HG02884 (cell line): ENCODE data around the gene PITX3.
"Not testable (repeated sequence)": the region's sequence is repeated elsewhere in the genome, so short reads cannot be mapped to it uniquely, and the experiment has no call there.

ENCODE experiments used
- ATAC-seq: cut with Tn5 transposase; IDR thresholded peaks from one replicate; pipeline ENCODE4 v1.9.1; 2021; ENCODE audit warnings: mild to moderate bottlenecking, moderate library complexity; ENCODE audit not compliant: unreplicated experiment

PITX3 gene

DNA sequence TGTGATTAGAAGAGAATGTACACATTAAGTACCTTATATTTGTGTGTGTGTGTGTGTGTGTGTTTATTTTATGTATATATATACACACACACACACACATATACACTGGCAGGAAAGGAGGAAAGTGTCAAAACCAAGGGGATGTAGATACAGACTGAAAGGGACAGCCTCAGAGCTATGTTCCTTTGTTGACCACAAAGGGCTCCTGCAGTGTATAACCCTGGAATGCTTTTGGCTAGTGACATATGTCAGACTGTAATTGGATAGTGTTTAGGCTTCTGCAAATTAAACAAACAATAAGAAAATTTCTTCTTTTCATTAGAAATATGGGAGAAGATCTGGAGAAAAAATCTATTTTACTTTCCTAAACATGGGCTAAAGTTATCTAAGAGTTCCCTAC, 19.9 kb upstream of the PITX3 start:
- no peak for ATAC-seq

DNA sequence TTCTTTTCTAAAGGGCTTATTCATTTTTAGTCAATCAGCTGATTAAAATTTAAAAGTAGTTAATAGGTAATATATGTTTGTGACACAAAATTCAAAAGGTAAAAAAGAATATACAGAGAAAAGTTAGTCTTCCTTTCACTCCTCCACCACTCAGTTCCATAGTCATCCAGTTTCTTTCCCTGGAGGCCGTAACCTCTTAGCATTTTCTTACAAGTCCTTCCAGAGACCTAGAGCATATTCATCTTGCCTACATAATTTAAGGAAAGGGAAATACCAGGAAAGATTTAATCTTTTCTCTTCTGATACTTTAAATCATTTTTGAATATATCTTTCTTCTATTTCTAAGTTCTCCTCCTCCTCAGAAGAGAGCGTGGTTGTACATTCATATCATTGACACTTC, 14.1 kb upstream of the PITX3 start:
- ATAC-seq, result no peak

DNA sequence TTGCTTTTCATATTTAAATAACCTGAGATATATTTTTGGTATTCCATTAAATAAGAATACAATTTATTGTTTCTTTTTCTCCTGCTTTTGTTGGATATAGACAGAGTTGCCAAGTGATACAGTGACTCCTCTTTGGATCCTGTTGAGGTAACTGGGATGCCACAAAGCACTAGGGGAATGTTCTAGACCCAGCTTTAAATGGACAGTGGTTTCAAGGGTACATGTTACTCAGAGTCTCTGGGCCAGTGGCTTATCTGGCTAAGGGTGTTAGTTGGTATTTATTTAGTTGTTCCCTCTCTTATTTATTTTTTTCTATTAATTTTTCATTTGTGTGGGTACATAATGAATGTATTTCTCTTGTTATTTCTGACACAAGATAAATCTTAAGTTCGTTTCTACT, 13.1 kb upstream of the PITX3 start:
- ATAC-seq, result no peak

DNA sequence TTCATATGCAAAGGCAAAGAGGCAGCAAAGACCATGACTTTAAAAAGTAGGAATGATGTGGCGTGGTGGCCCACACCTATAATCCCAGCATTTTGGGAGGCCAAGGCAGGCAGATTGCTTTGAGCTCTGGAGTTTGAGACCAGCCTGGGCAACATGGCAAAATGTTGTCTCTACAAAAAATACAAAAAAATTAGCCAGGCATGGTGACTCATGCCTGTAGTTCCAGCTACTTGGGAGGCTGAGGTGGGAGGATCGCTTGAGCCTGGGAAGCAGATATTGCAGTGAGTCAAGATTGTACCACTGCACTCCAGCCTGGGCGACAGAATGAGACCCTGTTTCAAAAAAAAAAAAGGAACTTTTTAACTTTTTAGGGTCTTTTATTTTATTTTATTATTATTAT, 11.2 kb upstream of the PITX3 start:
- not testable (repeated sequence) for ATAC-seq

DNA sequence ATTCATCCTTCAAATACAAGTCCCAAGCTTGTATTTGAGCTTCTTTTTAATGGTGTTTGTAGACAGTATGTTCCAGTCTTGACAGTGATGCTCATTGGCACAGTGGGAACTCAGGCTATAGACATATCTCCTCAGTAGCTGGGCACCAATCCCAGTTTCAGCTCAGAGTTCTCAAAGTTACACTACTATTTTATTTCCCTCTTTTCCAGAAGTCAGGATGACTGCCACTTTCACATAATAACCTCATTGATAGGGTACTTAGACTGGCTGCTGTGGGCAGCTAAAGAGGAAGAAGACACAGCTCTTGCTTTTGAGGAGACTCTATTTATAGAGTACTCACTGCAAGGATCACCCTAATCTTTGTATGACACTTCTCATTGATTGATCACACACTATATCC, 6.4 kb upstream of the PITX3 start:
- no peak for ATAC-seq

DNA sequence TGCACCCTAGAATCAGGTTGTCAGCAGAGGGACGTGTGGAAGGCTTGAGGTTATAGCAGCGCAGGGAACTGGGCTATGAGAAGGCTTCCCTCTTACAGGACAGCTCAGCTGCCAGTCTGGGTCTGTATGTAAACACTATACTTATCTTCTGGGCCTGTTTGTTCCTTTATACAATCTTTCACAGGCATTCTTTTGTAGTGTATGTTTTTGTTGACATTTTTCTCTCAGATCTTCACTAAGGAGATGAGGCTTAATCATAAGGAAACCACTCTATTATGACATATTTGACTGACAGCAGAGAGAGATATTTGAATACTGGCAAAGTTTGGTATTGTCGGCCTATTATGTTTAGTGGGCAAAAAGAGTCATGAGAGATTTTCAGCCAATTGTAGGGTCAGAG, 4.9 kb upstream of the PITX3 start:
- no peak for ATAC-seq

DNA sequence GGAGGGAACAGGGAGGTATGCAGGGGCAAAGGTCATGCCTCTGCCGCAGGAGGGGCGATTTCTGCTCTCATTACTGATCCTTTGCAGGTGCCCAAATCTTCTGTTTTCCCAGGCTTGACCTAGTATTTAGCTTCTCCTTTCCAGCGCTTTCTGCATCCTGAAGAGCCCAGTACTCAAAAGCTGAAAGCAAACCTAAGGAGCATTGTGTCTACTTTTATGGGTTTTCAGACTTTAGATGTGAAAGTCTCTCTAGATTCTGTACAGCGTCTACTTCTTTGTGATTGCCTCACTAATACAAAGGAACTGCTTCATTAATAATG, 4.6 kb upstream of the PITX3 start:
- no peak for ATAC-seq

DNA sequence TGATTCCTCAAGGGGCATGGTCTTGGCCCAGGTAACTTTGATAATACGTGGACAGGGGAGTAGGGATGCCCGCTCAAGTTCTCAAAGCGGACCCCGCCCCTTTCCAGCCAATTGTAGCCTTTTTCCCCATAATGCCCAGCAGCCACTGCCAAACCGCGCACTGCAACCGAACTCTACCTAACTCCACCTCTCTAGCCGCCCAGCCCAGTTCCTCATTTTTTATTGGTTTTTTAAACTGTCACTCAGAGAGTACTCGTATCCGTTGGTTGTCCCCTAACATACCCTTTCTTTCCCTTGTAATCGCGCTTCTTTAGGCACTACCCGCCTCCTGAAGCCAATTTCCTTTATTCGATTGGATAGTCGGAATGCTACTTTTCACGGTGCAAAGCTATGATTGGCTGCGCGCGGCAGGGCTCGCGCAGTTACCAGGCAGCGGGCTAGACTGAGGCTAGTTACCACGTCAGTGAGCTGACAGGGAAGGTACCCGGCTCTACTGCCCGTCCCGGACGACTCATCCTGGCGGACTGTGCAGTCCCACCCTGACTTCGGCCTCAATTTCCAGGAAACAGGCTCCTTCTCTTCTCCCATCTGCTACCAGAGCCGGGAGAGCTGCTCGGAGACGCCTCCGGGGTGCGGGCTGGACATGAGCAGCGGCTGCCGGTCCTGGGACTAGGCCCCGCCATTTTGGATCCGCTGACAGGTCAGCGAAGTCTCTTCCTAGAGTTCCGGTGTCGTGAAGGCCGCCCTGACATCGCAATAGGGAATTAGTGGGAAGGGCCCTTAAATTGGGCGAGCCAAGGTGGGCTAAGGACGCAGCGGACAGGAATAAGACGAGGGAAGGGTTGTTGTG, 4.0 kb upstream of the PITX3 start, which contains the start of gene GBF1:
Gene GBF1 (plus strand): TSS at position 451 of the 850 bp plus-strand sequence. CDS start 13,407 bp downstream, outside the sequence.
- ATAC-seq, result peak; percentile 90

DNA sequence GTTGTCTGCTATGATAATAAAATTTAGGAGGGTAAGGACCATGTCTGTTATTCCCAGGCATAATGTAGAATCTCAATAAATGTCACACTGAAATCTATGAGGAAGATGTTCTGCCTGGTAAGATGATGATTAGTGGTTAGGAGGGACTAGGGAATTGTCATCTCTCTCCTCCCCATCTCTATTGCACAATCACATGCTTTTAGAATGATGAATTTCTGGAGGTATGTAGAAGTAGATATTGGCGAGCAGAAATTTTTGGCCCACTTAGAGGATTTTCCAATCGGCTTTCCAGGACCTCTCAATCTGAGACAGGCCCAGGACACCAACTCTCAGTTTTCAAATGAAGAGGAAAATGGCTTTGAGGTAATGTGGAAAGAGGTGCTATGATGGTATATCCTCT, 2.0 kb upstream of the PITX3 start:
- no peak for ATAC-seq

DNA sequence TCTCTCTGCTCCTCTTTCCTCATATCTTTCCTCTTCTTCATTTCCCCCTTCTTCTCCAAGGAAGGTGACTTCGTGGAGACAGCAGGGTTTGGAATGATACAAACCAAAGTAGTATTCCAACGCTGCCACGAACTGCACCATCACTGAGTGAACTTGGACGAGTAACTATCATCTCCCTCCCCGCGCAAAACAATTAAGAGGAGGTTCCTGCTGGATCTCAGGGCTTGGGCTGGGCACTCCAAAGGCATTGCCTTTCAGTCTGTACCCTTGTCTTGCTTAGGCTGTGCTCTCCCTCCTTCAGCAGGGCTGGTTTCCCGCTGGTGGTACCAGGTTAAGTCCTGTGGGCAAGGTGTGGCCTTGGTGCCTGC, 790 bp upstream of the PITX3 start:
- no peak for ATAC-seq

DNA sequence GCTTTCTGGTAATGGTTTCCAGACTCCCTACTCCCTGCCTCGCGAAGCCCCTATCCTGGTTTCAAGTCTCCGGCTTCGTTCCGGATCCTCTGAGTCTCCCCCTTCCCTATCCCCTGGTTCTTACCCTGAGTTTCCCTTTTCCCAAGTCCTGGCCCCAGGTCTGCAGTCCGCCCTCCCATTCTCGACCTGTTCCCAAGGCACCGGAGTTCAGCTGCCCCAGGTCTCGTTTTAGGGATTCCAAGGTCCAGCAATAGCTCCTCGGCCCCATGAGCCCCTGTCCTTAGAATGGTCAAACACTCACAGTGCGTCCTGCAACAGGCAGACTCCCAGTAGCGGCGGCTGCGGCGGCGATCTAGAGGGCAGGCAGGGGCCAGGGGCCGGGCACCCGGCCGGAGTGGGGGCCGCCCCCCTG, 274 bp downstream of the PITX3 start:
- ATAC-seq, result no peak

DNA sequence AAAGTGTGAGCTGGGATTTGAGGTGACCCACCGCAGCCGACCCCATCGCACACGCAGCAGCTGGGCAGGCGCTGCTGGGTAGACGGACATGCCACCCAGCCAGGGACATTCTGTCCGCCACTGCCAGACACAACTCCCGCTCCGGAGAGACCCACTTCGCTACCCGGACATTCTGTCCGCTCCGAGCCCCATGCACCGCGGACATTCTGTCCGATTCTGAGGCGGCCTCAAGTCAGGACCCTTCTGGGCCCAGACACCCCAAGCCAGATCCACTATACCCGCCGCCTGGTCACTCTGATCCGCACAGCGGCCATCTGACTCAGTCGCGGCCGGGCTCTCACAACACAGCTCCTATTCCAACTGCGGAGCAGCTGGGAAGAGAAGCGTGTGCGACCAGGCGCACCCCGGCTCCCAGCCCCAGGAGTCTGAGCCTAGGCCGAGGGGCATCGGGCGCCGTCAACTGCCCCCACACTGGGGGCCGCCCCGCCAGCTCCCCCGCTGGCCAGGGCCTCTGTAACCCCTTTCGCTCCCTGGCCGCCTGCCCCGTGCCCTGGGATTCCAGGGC, 763 bp downstream of the PITX3 start:
- no peak for ATAC-seq

DNA sequence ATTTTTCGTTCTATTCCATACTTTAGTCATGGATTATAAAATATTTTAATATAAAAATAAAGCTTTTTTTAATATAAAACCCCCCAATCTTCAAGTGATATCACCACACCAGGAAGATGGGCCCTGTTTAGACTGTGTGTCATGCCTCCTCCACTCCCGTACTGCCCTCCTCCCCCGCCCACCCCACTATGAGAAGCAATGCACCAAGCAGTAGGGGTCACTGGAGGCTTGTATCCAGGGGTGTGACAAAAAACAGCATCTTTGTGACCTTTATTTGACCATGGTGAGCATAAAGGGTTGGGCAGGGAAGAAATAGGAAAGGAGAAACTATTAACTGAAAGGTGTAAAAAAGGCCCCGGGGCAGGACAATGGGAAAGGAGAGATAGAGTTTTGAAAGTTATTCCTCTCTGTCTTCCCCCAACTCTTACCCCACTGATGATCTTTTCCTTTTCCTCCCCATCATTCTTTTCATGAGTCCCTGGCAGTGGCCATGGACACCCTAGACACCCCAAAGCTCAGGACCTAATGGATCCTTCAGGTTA, 3.5 kb downstream of the PITX3 start:
- ATAC-seq, result no peak

DNA sequence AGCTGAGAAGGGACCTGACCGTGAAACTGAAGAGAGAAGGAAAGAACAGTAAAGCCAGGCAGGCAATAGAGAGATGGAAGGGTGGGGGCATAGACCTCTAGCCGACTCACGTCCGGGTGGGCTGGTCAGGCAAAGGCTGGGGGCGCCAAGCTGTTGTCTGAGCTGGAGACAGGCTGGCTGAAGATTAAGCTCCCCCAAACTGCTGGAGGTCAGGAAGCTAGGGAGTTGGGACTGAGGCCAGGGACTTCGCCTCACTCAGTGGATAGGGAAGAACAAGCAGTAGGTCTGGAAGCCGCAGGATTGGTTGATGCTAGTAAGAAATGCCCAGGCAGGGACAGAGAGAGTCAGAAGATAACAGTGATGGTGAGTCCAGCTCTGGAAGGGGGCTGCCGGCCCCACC, 5.3 kb downstream of the PITX3 start:
- ATAC-seq, result no peak

DNA sequence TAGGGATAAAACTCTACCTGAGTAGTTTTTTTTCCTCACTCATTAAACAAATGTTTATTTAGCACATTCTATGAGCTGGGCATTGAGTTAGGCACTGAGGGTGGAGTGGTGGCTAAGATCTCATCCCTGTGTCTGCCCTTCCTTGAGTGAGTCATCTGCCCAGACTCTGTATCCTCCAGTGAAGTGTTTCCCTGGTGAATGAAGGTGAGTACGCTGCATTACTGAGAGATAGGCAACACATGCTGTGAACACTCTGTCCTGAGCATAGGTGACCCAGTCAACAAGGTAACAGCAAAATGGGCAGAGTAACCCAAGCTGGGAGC, 5.8 kb downstream of the PITX3 start:
- no peak for ATAC-seq

DNA sequence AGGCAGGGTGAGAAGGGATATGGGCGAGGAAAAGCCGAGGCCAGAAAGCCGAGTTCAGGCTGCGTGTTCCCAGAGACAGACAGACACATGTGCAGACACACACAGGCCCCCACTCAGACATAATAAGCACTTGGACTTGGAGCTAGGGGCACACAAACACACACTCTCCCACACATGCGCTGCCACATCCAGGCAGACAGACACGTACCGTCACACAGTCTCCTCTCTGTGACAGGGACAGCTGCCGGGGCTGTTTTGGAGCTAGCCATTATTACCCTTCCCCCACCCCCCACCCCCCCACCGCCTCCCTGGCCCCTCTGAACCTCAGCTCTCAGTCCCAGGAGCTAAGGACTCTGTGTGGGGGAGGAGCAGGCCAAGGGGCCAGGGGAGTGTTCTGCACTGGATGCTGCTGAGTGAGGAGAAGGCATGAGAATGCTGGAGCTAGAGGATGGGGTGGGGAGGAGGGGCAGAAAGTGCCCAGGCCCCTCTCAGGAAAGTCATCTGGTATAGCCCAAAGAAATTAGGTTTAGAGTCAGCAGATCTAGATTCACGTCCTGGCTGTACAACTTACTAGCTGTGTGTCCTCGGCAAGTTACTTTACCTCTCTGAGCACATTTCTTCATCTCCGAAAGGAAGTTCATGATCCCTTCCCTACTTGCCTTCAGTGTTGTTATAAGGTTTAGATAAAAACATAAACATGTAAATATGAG, 6.3 kb downstream of the PITX3 start:
- ATAC-seq, result no peak

DNA sequence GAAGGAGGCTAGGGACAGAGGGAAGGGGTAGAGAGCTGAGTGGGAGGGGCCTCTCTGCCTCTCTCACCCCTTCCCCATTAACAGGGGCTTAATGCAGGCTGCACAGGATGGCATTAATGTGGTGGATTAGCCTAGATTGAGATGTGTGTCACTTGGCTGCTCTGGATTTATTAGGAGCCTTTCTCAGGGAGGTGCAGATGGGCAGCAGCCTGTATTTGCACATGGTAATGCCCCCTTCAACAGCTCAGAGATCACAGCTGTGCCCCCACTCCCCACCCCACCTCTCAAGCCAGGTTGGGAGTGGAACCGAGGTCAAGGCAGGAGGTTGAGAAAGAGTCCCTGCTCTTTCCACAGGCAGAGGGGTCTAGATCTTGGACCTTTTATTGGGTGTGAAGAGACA, 7.3 kb downstream of the PITX3 start:
- no peak for ATAC-seq

DNA sequence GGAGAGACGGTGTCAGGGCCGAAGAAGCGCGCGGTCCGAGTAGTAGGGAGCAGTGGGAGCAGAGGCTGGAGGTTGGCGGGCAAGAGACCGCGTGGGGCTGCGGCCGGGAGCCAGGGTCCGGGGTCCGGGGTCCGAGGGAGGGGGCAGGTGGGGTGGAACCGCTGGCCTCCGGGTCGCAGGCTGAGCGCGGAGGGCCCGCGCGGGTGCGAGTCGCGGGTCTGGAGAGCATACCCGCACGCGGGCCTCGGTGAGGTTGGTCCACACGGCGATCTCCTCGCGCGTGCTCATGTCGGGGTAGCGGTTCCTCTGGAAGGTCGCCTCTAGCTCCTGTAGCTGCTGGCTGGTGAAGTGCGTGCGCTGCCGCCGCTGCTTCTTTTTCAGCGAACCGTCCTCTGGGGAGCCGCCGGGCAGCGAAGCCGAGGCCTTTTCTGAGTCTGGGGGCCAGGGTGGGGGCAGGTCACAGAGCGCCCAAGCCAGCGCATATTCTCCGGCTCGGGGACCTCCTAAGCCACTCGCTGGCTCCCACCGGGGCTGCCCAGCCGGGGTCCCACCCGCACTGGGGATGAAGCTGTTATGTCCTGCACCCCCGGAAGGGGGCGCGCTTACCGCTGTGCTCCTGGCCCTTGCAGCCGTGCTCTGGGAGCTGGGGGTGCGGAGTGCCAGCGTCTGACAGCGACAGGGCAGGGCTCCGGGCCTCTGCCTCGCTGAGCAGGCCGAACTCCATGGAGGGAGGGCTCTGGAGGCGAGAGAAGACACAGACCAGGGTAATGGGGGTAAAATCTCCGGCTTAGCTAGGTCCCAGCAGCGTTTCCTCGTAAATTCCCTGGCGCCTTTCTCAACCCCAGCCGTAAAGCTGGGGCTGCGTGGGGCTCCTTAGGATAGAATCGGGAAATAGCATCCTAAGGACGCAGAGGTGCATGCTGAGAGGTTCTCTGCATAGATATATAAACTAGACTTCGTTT, 9.7 kb downstream of the PITX3 start:
- ATAC-seq, result no peak

DNA sequence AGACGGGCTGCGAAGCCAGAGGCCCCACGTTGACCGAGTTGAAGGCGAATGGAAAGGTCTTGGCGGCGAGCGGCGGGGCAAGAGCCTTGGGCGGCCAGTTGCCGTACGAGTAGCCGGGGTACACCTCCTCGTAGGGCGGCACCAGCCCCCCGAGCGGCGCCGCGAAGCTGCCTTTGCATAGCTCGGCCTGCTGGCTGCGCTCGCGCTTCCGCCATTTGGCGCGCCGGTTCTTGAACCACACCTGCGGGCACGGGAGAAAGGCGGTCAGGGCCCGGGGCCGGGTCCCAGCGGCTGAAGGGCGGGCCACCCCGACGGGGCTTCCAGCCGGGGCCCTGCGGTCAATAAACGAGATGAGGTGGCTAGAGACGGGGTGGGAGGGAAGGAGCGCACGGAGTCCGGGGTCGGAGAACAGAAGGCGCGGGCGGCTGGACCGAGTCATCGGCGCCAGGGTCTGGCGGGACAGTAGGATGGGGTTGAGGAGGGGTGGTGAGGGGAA, 10.4 kb downstream of the PITX3 start:
- ATAC-seq, result no peak

DNA sequence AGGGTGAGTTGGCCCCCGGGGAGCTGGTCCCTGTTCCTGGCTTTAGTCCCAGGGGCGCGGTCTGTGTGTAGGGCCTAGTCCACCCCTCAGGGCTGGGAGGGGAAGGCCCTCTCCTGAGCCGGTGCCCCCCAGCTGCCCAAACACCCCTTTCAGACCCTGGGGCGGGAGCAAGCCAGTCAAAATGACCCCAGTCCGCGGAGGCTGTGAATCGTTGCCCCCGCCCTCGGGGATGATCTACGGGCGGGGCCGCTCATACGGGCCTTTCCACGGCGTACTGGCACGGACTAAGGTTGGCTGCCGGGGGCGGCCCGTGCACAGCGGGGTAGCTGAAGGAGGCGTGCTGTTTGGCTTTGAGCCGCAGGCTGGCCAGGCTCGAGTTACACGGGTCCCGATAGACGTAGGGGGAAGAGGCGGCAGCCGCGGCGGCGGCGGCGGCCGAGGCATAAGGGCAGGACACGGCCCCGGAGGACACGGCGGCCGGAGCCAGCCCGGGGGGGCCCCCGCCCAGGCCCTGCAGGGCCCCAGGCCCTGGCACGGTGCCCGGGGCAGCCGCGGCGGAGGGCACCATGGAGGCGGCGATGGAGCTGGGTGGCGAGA, 10.9 kb downstream of the PITX3 start:
- ATAC-seq, result no peak
